ENCODE data around the gene PRAME.

PRAME gene

DNA sequence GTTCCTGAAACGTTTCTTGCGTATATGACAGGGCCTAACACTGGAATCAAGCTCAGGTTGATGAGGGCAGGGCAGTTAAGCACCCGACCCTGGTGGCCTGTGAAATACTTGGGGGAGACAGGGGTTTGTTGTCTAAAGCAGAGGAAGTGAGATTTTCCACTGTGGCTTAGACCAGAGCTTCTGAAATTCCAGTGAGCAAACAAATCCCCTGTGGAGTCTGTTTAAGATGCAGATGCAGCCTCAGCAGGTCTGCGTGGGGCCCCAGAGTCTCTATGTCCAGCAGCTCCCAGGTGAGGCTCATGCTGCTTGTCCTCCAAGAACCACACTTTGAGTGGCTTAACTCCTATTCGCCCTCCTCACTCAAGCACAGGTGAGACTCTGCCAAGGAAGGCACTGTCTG lies 39.1 kb upstream of the PRAME start:
- H3K9me2 ChIP-seq (replicated peaks; ENCODE audit: insufficient read depth, low read length): no peaks in the 10 kb centered on the region
- no peak overlapping the region for H2AFZ ChIP-seq (ENCODE audit: low read depth, low read length, severe bottlenecking)
- no peak overlapping the region for H3K4me3 ChIP-seq (ENCODE audit: insufficient read depth, low read length, poor library complexity, severe bottlenecking)
- no peaks in the 10 kb centered on the region for H3K36me3 ChIP-seq (ENCODE audit: low read length)
- no peaks in the 10 kb centered on the region for H3F3A ChIP-seq (ENCODE audit: insufficient read depth)
- no peak overlapping the region for H3K4me2 ChIP-seq (ENCODE audit: low read depth, low read length, poor library complexity, severe bottlenecking)
- no peaks in the 10 kb centered on the region for H4K20me1 ChIP-seq (ENCODE audit: low read depth, low read length)
- H3K79me2 ChIP-seq (ENCODE audit: insufficient read depth, low read length): no peaks in the 10 kb centered on the region
- no peak overlapping the region for H3K9ac ChIP-seq (ENCODE audit: low read length)
- no peak overlapping the region for H3K27ac ChIP-seq (ENCODE audit: low read depth, low read length)
- no peaks in the 10 kb centered on the region for H3K9me3 ChIP-seq (ENCODE audit: insufficient read depth, low read length)
- no peaks in the 10 kb centered on the region for H3K27me3 ChIP-seq (ENCODE audit: low read length)
- no peak for TF ChIP-seq EZH2phosphoT487 (conservative IDR thresholded peaks at IDR 0.05; ENCODE audit: low read length)
- TF ChIP-seq, protein P1, sequence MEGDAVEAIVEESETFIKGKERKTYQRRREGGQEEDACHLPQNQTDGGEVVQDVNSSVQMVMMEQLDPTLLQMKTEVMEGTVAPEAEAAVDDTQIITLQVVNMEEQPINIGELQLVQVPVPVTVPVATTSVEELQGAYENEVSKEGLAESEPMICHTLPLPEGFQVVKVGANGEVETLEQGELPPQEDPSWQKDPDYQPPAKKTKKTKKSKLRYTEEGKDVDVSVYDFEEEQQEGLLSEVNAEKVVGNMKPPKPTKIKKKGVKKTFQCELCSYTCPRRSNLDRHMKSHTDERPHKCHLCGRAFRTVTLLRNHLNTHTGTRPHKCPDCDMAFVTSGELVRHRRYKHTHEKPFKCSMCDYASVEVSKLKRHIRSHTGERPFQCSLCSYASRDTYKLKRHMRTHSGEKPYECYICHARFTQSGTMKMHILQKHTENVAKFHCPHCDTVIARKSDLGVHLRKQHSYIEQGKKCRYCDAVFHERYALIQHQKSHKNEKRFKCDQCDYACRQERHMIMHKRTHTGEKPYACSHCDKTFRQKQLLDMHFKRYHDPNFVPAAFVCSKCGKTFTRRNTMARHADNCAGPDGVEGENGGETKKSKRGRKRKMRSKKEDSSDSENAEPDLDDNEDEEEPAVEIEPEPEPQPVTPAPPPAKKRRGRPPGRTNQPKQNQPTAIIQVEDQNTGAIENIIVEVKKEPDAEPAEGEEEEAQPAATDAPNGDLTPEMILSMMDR (IDR thresholded peaks at IDR 0.05; ENCODE audit: insufficient read depth, low read length, poor library complexity, severe bottlenecking): no peak

DNA sequence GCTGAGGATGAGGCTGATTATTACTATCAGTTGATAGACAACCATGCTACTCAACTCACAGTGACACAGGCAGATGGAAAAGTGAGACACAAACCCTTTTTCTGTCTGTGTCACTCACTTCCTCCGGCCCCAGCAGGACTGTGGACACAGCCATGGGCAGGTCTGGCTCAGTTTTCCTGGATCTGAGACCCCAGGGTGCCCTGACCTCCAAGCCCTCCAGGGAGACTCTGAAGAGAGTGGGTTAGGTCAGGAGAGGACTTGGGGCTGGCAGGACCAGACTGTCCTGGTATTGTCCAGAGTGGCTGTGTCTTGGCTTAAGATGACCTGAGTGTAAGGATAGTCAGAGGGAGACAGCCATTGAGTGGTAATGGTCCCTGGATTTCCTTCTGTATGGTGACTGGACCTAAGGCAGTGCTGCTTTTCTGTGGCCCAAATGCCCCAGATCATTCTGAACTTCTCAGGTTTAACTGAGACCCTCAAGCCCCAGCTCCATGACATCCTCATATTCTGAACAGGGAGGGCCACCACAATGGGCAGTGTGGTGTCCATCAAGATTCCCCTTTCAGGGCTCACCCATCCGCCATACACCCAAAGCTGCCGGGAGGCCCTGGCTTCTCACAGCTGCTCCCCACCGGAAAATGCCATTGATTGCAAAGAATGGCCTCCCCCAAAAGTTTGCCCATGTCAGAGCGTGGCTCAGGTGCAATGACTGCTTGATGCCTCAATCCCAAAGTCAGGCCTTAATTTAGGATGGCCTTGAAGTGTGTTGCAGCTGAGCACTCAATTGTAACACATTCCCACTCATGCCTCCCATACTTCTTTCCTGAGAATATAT lies 36.2 kb upstream of the PRAME start:
- Histone ChIP-seq H3K9me2 (replicated peaks; ENCODE audit: insufficient read depth, low read length) (no peaks in the 10 kb centered on the region), H3K9ac (ENCODE audit: low read length) (no peak overlapping the region), H3K27me3 (ENCODE audit: low read length) (no peaks in the 10 kb centered on the region), H3K79me2 (ENCODE audit: insufficient read depth, low read length) (no peaks in the 10 kb centered on the region), H3F3A (ENCODE audit: insufficient read depth) (no peaks in the 10 kb centered on the region), H3K4me2 (ENCODE audit: low read depth, low read length, poor library complexity, severe bottlenecking) (no peak overlapping the region), H3K36me3 (ENCODE audit: low read length) (no peaks in the 10 kb centered on the region), H3K9me3 (ENCODE audit: insufficient read depth, low read length) (no peaks in the 10 kb centered on the region), H4K20me1 (ENCODE audit: low read depth, low read length) (no peaks in the 10 kb centered on the region), H3K4me3 (ENCODE audit: insufficient read depth, low read length, poor library complexity, severe bottlenecking) (no peak overlapping the region), H3K27ac (ENCODE audit: low read depth, low read length) (no peak overlapping the region), H2AFZ (ENCODE audit: low read depth, low read length, severe bottlenecking) (no peak overlapping the region)
- TF ChIP-seq, protein P1 (IDR thresholded peaks at IDR 0.05; ENCODE audit: insufficient read depth, low read length, poor library complexity, severe bottlenecking): no peak
- TF ChIP-seq EZH2phosphoT487 (conservative IDR thresholded peaks at IDR 0.05; ENCODE audit: low read length): no peak

DNA sequence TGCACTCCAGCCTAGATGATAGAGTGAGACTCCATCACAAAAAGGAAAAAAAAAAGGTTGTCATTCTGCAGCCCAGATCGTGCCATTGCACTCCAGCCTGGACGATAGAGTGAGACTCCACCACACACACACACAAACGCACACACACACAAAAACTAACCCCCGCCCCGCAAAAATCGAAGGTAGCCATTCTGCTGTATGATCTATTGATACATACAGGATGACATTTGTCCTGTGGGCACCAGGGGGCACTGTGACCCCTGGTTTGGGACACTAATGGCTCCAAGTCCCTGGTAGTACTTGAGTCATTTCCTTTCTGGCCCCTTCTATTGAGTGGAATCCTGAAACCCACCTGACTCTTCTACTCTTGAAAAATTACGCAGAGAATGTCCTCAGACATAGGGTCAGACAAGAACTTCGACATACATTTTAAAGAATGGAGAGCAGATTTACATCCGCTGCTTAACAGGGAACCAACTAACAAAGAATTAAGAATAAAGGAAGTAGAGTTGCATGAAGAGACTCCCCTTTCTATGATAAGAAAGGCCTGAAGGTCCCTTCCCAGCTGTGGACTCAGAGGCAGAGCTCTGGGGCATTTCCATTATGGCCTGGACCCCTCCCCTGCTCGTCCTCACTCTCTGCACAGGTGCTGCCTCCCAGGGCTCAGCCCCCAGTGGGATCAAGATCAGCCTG lies 35.0 kb upstream of the PRAME start:
- no peak overlapping the region for H3K27ac ChIP-seq (ENCODE audit: low read depth, low read length)
- H3K4me2 ChIP-seq (ENCODE audit: low read depth, low read length, poor library complexity, severe bottlenecking): no peak overlapping the region
- H3F3A ChIP-seq (ENCODE audit: insufficient read depth): no peaks in the 10 kb centered on the region
- no peak overlapping the region for H3K9ac ChIP-seq (ENCODE audit: low read length)
- H3K9me3 ChIP-seq (ENCODE audit: insufficient read depth, low read length): no peaks in the 10 kb centered on the region
- TF ChIP-seq, protein P1 (IDR thresholded peaks at IDR 0.05; ENCODE audit: insufficient read depth, low read length, poor library complexity, severe bottlenecking): peak; percentile 30
- no peak for TF ChIP-seq EZH2phosphoT487 (conservative IDR thresholded peaks at IDR 0.05; ENCODE audit: low read length)
- no peaks in the 10 kb centered on the region for H3K36me3 ChIP-seq (ENCODE audit: low read length)
- H3K27me3 ChIP-seq (ENCODE audit: low read length): no peaks in the 10 kb centered on the region
- no peak overlapping the region for H3K4me3 ChIP-seq (ENCODE audit: insufficient read depth, low read length, poor library complexity, severe bottlenecking)
- no peak overlapping the region for H2AFZ ChIP-seq (ENCODE audit: low read depth, low read length, severe bottlenecking)
- H3K9me2 ChIP-seq (replicated peaks; ENCODE audit: insufficient read depth, low read length): no peaks in the 10 kb centered on the region
- H4K20me1 ChIP-seq (ENCODE audit: low read depth, low read length): no peaks in the 10 kb centered on the region
- H3K79me2 ChIP-seq (ENCODE audit: insufficient read depth, low read length): no peaks in the 10 kb centered on the region
